BE2C (cell line): ENCODE measurements around the gene USP50.

ENCODE experiments used
- DNase-seq: peaks from one replicate; pipeline ENCODE4 v3.0.0-alpha.2; 2020
- H3K27me3 ChIP-seq: fragments of 250-450 bp; sonication (Bioruptor Pico); 2 replicates; pipeline ENCODE4 v1.5.1; 2020; ENCODE audit warnings: mild to moderate bottlenecking
- H3K36me3 ChIP-seq: fragments of 250-450 bp; sonication (Bioruptor Pico); 2 replicates; pipeline ENCODE4 v1.5.1; 2020; ENCODE audit warnings: mild to moderate bottlenecking
- H3K4me1 ChIP-seq: fragments of 250-450 bp; sonication (Bioruptor Pico); 2 replicates; pipeline ENCODE4 v1.5.1; 2020
- H3K4me3 ChIP-seq: 2 replicates; pipeline ENCODE4 v1.5.1; 2011; ENCODE audit warnings: low read depth, low read length
- H3K9me3 ChIP-seq: fragments of 250-450 bp; sonication (Bioruptor Pico); 2 replicates; pipeline ENCODE4 v1.5.1; 2020
- TF ChIP-seq, protein P1 (sequence below): IDR thresholded peaks from 2 replicates; pipeline ENCODE4 v1.5.1; 2012; ENCODE audit warnings: mild to moderate bottlenecking, low read depth, low read length

USP50 gene

DNA sequence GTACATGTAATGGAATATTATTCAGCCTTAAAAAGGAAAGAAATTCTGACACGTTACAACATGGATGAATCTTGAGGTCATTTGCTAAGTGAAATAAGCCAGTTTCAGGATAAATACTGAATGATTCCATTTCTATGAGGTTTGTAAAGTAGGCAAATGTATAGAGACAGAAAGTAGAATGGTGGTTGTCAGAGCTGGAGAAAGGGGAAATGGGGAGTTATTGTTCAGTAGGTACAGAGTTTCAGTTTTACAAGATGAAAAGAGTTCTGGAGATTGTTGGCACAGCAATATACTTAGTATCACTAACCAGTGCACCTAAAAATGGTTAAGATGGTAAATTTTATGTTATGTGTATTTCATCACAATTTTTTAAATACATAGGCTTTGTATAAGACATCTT, 61.7 kb downstream of the USP50 start:
- TF ChIP-seq, protein P1, sequence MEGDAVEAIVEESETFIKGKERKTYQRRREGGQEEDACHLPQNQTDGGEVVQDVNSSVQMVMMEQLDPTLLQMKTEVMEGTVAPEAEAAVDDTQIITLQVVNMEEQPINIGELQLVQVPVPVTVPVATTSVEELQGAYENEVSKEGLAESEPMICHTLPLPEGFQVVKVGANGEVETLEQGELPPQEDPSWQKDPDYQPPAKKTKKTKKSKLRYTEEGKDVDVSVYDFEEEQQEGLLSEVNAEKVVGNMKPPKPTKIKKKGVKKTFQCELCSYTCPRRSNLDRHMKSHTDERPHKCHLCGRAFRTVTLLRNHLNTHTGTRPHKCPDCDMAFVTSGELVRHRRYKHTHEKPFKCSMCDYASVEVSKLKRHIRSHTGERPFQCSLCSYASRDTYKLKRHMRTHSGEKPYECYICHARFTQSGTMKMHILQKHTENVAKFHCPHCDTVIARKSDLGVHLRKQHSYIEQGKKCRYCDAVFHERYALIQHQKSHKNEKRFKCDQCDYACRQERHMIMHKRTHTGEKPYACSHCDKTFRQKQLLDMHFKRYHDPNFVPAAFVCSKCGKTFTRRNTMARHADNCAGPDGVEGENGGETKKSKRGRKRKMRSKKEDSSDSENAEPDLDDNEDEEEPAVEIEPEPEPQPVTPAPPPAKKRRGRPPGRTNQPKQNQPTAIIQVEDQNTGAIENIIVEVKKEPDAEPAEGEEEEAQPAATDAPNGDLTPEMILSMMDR, result no peak
- Histone ChIP-seq H3K27me3 (no peaks in the 10 kb centered on the region), H3K4me1 (no peaks in the 10 kb centered on the region), H3K36me3 (peaks cover 46% of the 10 kb centered on the region), H3K4me3 (no peak overlapping the region), H3K9me3 (no peaks in the 10 kb centered on the region)
- DNase-seq, result no peak

DNA sequence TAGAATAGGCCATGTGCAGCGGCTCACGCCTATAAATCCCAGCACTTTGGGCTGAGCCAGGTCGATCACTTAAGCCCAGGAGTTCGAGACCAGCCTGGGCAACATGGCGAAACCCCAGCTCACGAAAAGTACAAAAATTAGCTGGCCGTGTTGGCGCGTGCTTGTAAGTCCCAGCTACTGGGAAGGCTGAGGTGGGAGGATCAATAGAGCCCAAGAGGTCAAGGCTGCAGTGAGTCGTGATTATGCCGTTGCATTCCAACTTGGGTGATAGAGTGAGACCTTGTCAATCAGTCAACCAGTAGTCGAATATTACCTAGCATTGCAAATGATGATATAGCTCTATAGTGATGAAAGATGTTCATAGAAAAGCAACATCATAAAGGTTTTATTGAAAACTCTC, 70.3 kb downstream of the USP50 start:
- no peak overlapping the region for H3K4me3 ChIP-seq
- TF ChIP-seq, protein P1, result no peak
- H3K27me3 ChIP-seq, result no peaks in the 10 kb centered on the region
- no peak for DNase-seq
- H3K36me3 ChIP-seq, result peaks cover 36% of the 10 kb centered on the region
- H3K4me1 ChIP-seq, result no peaks in the 10 kb centered on the region
- no peaks in the 10 kb centered on the region for H3K9me3 ChIP-seq

DNA sequence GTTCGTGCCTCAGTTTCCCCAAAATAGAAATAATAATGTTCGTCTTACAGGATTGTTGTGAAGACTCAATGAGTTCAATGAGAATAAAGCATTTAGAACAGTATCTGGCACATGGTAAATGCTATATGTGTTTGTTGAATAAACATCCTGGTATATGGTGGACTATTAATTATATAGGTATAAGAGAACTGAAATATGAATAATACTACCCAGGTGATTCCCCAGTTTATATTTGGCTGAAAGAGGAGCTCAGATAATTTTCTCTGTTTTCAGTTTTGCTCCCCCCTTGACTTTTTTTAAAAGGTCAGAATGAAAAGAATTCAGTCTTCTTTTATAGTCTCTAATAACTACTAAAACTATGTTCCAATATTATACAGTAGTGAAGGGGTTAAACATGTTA, 75.4 kb downstream of the USP50 start:
- DNase-seq, result no peak
- TF ChIP-seq, protein P1, result no peak
- H3K27me3 ChIP-seq, result no peaks in the 10 kb centered on the region
- no peaks in the 10 kb centered on the region for H3K9me3 ChIP-seq
- H3K36me3 ChIP-seq, result peaks cover 36% of the 10 kb centered on the region
- H3K4me3 ChIP-seq, result no peak overlapping the region
- no peaks in the 10 kb centered on the region for H3K4me1 ChIP-seq

DNA sequence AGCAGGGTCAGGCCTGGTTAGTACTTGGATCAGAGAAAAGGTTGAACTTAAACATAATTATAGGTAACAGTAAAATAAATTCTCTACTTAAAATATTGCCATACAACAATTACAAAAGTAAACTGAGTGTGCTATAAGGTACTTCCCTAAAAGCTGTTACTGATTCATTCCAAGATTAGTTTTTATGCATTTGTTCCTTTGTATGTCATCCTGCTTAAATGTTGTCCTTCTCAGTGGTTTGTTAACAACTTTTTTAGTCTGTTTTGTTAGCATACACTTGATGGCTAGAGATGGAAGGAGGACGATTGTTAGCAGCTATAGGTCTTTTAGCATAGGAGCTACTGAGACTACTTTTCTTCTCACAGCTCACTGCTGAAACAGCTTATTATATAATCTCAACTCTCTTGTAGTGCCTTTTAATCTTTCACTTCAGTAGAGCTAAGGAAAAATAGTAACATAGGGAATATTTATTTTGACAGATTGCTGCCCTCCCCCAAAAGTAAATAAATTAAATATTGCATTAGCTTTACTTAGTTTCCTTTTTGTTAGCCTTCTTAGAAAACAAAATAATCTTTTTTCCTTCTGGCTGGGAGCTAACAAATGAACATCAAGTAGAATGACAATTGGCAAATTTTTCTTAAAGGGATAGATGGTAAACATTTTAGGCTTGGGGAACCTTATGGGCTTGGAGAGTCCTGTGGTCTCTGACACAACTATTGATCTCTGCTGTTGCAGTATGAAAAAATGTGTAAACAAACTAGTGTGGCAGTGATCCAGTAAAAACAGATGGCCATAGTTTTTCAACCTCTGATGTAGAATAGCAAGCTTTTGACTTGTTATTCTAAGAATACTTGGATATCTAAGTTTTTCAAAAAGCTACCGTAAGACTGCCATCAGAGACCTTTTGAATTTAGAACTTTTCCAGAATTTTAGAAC, 82.8 kb downstream of the USP50 start:
- no peaks in the 10 kb centered on the region for H3K4me1 ChIP-seq
- TF ChIP-seq, protein P1, result no peak
- peaks cover 27% of the 10 kb centered on the region for H3K36me3 ChIP-seq
- H3K4me3 ChIP-seq, result no peak overlapping the region
- no peaks in the 10 kb centered on the region for H3K9me3 ChIP-seq
- no peaks in the 10 kb centered on the region for H3K27me3 ChIP-seq
- no peak for DNase-seq

DNA sequence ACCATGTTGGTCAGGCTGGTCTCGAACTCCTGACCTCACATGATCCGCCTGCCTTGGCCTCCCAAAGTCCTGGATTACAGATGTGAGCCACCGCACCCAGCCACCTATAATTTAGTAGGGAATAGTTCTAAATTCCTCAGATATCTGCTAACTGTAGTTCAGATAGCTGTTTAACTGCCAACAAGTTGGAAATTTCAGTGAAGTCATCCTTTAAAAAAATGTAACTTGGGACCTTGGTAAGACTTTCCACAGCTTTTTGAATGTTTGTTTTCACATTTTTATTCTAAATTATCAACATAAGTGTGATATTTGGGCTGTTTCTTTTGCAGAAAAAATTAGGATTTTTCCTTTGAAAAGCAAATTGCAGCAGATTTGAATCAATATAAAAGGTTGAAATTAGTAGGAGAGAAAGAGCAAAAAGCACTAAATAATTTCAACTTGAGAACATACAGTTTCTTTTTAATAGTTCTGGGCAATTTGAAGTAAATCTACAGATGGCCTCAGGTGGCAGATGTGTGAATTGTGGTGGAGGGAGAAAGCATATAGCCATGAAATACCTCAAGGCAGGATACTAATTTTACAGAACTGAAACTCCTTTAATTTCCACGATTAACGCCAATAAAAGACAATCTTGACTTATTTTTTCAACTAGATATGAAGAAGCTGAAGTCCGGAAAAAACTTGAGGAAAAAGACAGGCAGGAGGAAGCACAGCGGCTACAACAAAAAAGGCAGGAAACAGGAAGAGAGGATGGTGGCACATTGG, 87.9 kb downstream of the USP50 start:
- peaks cover 30% of the 10 kb centered on the region for H3K36me3 ChIP-seq
- no peak for DNase-seq
- H3K9me3 ChIP-seq, result no peaks in the 10 kb centered on the region
- no peaks in the 10 kb centered on the region for H3K27me3 ChIP-seq
- TF ChIP-seq, protein P1, result no peak
- H3K4me3 ChIP-seq, result no peak overlapping the region
- no peaks in the 10 kb centered on the region for H3K4me1 ChIP-seq

DNA sequence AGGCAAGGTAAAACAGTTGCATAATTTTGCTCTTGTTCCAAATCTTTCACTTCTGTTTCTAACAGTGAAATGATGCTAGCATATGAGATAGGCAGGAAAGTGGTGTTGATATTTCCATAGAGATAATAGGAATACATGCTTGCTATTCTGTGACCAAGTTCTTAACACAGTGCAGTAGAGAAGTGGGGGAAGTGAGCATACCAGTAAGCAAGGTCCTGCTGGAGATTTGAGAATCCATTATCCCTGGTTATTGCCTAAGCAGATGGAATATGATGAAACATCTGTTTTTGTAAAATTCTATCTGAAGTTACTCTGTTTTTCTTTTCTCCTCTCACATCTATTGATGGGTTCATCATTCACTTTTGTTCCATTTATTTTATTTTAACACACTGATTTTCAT, 93.5 kb downstream of the USP50 start:
- Histone ChIP-seq H3K9me3 (no peaks in the 10 kb centered on the region), H3K36me3 (peaks cover 19% of the 10 kb centered on the region), H3K4me3 (no peak overlapping the region), H3K27me3 (no peaks in the 10 kb centered on the region), H3K4me1 (no peaks in the 10 kb centered on the region)
- DNase-seq, result no peak
- TF ChIP-seq, protein P1, result no peak
